ENCODE results near the gene PSMD1. TPM values are rescaled to one million over a fixed set of nuclear protein-coding genes. Genes with fewer than 3 reads are reported as not detected.
A peak's percentile ranks its signal among the peaks of the same experiment; 100 is the strongest.
"Not testable (repeated sequence)": the region's sequence is repeated elsewhere in the genome, so short reads cannot be mapped to it uniquely, and the experiment has no call there.

Gene PSMD1
- total RNA-seq, 2 donors from 2014 or later = 64.2 to 66.8 TPM

GRCh38 chr2:231088754-231089153, 32.1 kb downstream of the PSMD1 start:
- Mint-ChIP-seq H3K27ac (no peak overlapping the region), H3K4me1 (ENCODE audit: low read depth) (no peaks in the 10 kb centered on the region), H3K9me3 (peaks cover 0 to 4% of the 10 kb centered on the region in 2 donors), H3K36me3 (ENCODE audit: insufficient read depth in 2 of 2) (peaks cover 12 to 35% of the 10 kb centered on the region in 2 donors), H3K27me3 (ENCODE audit: low read depth) (no peaks in the 10 kb centered on the region), H3K4me3 (no peak overlapping the region)
- ATAC-seq (replicated peaks in 1 of 2) (no peak), DNase-seq (no peak)

GRCh38 chr2:231093933-231094332, 37.3 kb downstream of the PSMD1 start:
- ATAC-seq (replicated peaks in 1 of 2) (no peak), DNase-seq (no peak)
- Mint-ChIP-seq H3K36me3 (ENCODE audit: insufficient read depth in 2 of 2) (peaks cover 23 to 50% of the 10 kb centered on the region in 2 donors), H3K4me3 (no peak overlapping the region), H3K27ac (no peak overlapping the region), H3K4me1 (ENCODE audit: low read depth) (no peaks in the 10 kb centered on the region), H3K27me3 (ENCODE audit: low read depth) (no peaks in the 10 kb centered on the region), H3K9me3 (peaks cover 5 to 8% of the 10 kb centered on the region in 2 donors)

GRCh38 chr2:231094736-231095346, 38.2 kb downstream of the PSMD1 start:
- Mint-ChIP-seq H3K27ac (no peak overlapping the region), H3K36me3 (ENCODE audit: insufficient read depth in 2 of 2) (peaks cover 25 to 57% of the 10 kb centered on the region in 2 donors), H3K27me3 (ENCODE audit: low read depth) (no peaks in the 10 kb centered on the region), H3K4me3 (no peak overlapping the region), H3K4me1 (ENCODE audit: low read depth) (no peaks in the 10 kb centered on the region), H3K9me3 (peaks cover 5 to 9% of the 10 kb centered on the region in 2 donors)
- no peak for DNase-seq
- ATAC-seq (replicated peaks in 1 of 2) = no peak

GRCh38 chr2:231099918-231100317, 43.3 kb downstream of the PSMD1 start:
- Mint-ChIP-seq H3K4me3 (no peak overlapping the region), H3K27me3 (ENCODE audit: low read depth) (no peaks in the 10 kb centered on the region), H3K4me1 (ENCODE audit: low read depth) (peaks cover 8% of the 10 kb centered on the region), H3K36me3 (ENCODE audit: insufficient read depth in 2 of 2) (peaks cover 19 to 53% of the 10 kb centered on the region in 2 donors), H3K27ac (no peak overlapping the region), H3K9me3 (peaks cover 9 to 10% of the 10 kb centered on the region in 2 donors)
- ATAC-seq (replicated peaks in 1 of 2) = no peak
- peak in 1 of 2 donors; percentile 25 for DNase-seq

GRCh38 chr2:231100321-231100720, 43.7 kb downstream of the PSMD1 start:
- not testable (repeated sequence) for H3K27ac Mint-ChIP-seq; ATAC-seq (replicated peaks in 1 of 2); H3K4me1 Mint-ChIP-seq (ENCODE audit: low read depth); H3K27me3 Mint-ChIP-seq (ENCODE audit: low read depth); DNase-seq; H3K9me3 Mint-ChIP-seq; H3K4me3 Mint-ChIP-seq
- H3K36me3 Mint-ChIP-seq (ENCODE audit: insufficient read depth in 2 of 2) = peaks cover 19 to 52% of the 10 kb centered on the region in 2 donors

- Mint-ChIP-seq H3K27ac (no peak overlapping the region), H3K4me3 (no peak overlapping the region), H3K27me3 (ENCODE audit: low read depth) (no peaks in the 10 kb centered on the region), H3K4me1 (ENCODE audit: low read depth) (peaks cover 8% of the 10 kb centered on the region), H3K9me3 (peaks cover 9 to 10% of the 10 kb centered on the region in 2 donors), H3K36me3 (ENCODE audit: insufficient read depth in 2 of 2) (peaks cover 19 to 48% of the 10 kb centered on the region in 2 donors)
- no peak for DNase-seq
- ATAC-seq (replicated peaks in 1 of 2) = no peak
Observed at GRCh38 chr2:231100990-231101389, 44.3 kb downstream of the PSMD1 start.

GRCh38 chr2:231102772-231103171, 46.1 kb downstream of the PSMD1 start:
- ATAC-seq (replicated peaks in 1 of 2) (no peak), DNase-seq (no peak)
- H3K36me3 Mint-ChIP-seq (ENCODE audit: insufficient read depth in 2 of 2) = peaks cover 14 to 34% of the 10 kb centered on the region in 2 donors
- H3K9me3 Mint-ChIP-seq = peaks cover 9 to 10% of the 10 kb centered on the region in 2 donors
- no peak overlapping the region for H3K4me3 Mint-ChIP-seq
- H3K27ac Mint-ChIP-seq = no peak overlapping the region
- H3K27me3 Mint-ChIP-seq (ENCODE audit: low read depth) = no peaks in the 10 kb centered on the region
- peaks cover 8% of the 10 kb centered on the region for H3K4me1 Mint-ChIP-seq (ENCODE audit: low read depth)

- ATAC-seq (replicated peaks in 1 of 2) = peak; percentile 62 to 66
- Mint-ChIP-seq H3K36me3 (ENCODE audit: insufficient read depth in 2 of 2) (peaks cover 11 to 26% of the 10 kb centered on the region in 2 donors), H3K27me3 (ENCODE audit: low read depth) (no peaks in the 10 kb centered on the region), H3K9me3 (peaks cover 4 to 6% of the 10 kb centered on the region in 2 donors), H3K4me1 (ENCODE audit: low read depth) (peaks cover 8% of the 10 kb centered on the region), H3K27ac (peak overlapping the region; percentile 96), H3K4me3 (no peak overlapping the region)
- peak; percentile 48 to 58 for DNase-seq
Observed at GRCh38 chr2:231104115-231104713, 47.5 kb downstream of the PSMD1 start.

- no peak overlapping the region for H3K4me3 Mint-ChIP-seq
- no peak for ATAC-seq (replicated peaks in 1 of 2)
- H3K27ac Mint-ChIP-seq = no peak overlapping the region
- peaks cover 12 to 21% of the 10 kb centered on the region in 2 donors for H3K36me3 Mint-ChIP-seq (ENCODE audit: insufficient read depth in 2 of 2)
- no peaks in the 10 kb centered on the region for H3K9me3 Mint-ChIP-seq
- H3K27me3 Mint-ChIP-seq (ENCODE audit: low read depth) = no peaks in the 10 kb centered on the region
- no peak for DNase-seq
- H3K4me1 Mint-ChIP-seq (ENCODE audit: low read depth) = no peaks in the 10 kb centered on the region
Observed at GRCh38 chr2:231110551-231110950, 53.9 kb downstream of the PSMD1 start.

- no peak for ATAC-seq (replicated peaks in 1 of 2)
- DNase-seq = no peak
- H3K4me1 Mint-ChIP-seq (ENCODE audit: low read depth) = no peaks in the 10 kb centered on the region
- no peaks in the 10 kb centered on the region for H3K27me3 Mint-ChIP-seq (ENCODE audit: low read depth)
- peaks cover 12 to 20% of the 10 kb centered on the region in 2 donors for H3K36me3 Mint-ChIP-seq (ENCODE audit: insufficient read depth in 2 of 2)
- no peaks in the 10 kb centered on the region for H3K9me3 Mint-ChIP-seq
- H3K4me3 Mint-ChIP-seq = no peak overlapping the region
- H3K27ac Mint-ChIP-seq = no peak overlapping the region
Observed at GRCh38 chr2:231111987-231112386, 55.3 kb downstream of the PSMD1 start.

GRCh38 chr2:231113489-231113888, 56.8 kb downstream of the PSMD1 start:
- Mint-ChIP-seq H3K4me3 (no peak overlapping the region), H3K27ac (no peak overlapping the region), H3K36me3 (ENCODE audit: insufficient read depth in 2 of 2) (peaks cover 7 to 18% of the 10 kb centered on the region in 2 donors), H3K4me1 (ENCODE audit: low read depth) (peaks cover 6% of the 10 kb centered on the region), H3K9me3 (no peaks in the 10 kb centered on the region), H3K27me3 (ENCODE audit: low read depth) (no peaks in the 10 kb centered on the region)
- no peak for ATAC-seq (replicated peaks in 1 of 2)
- DNase-seq = no peak

GRCh38 chr2:231115651-231116050, 59.0 kb downstream of the PSMD1 start:
- H3K27ac Mint-ChIP-seq = peak overlapping the region; percentile 4
- DNase-seq (no peak), ATAC-seq (replicated peaks in 1 of 2) (no peak)
- no peaks in the 10 kb centered on the region for H3K9me3 Mint-ChIP-seq
- peaks cover 6% of the 10 kb centered on the region for H3K4me1 Mint-ChIP-seq (ENCODE audit: low read depth)
- H3K36me3 Mint-ChIP-seq (ENCODE audit: insufficient read depth in 2 of 2) = peaks cover 4 to 12% of the 10 kb centered on the region in 2 donors
- H3K4me3 Mint-ChIP-seq = no peak overlapping the region
- no peaks in the 10 kb centered on the region for H3K27me3 Mint-ChIP-seq (ENCODE audit: low read depth)

GRCh38 chr2:231117148-231117547, 60.5 kb downstream of the PSMD1 start:
- ATAC-seq (replicated peaks in 1 of 2) = no peak
- Mint-ChIP-seq H3K27ac (no peak overlapping the region), H3K4me3 (no peak overlapping the region), H3K9me3 (no peaks in the 10 kb centered on the region), H3K4me1 (ENCODE audit: low read depth) (peaks cover 6% of the 10 kb centered on the region), H3K36me3 (ENCODE audit: insufficient read depth in 2 of 2) (peaks cover 2% of the 10 kb centered on the region in 2 donors), H3K27me3 (ENCODE audit: low read depth) (no peaks in the 10 kb centered on the region)
- DNase-seq = no peak

Measured in activated T-cell treated with anti-CD3 and anti-CD28 coated beads, Interleukin-2, amount 50 U/mL, for 72 hours (primary cell).